ENCODE data around the gene COPS3. TPM values are rescaled to one million over a fixed set of nuclear protein-coding genes. Genes with fewer than 3 reads are reported as not detected.

The COPS3 gene
- polyA plus RNA-seq, 1 donor from 2014 or later, result 213 TPM

GRCh38 chr17:17254036-17254435 lies 27.0 kb downstream of the COPS3 start:
- H2AFZ ChIP-seq (ENCODE audit: low read depth, low read length), result no peak overlapping the region
- no peak overlapping the region for H3K4me3 ChIP-seq (ENCODE audit: low read length)
- no peaks in the 10 kb centered on the region for H3K9me3 ChIP-seq (ENCODE audit: low read length)
- H3F3A ChIP-seq (ENCODE audit: insufficient read depth, low read length, poor library complexity, severe bottlenecking), result no peaks in the 10 kb centered on the region
- H3K27ac ChIP-seq (ENCODE audit: low read length), result no peak overlapping the region
- no peak overlapping the region for H3K4me2 ChIP-seq (ENCODE audit: low read length)
- H3K36me3 ChIP-seq (ENCODE audit: insufficient read depth, low read length), result peaks cover 3% of the 10 kb centered on the region
- H3K79me2 ChIP-seq (replicated peaks; ENCODE audit: insufficient read depth, low read length), result no peaks in the 10 kb centered on the region
- H3K27me3 ChIP-seq (ENCODE audit: insufficient read depth, low read depth, low read length), result no peaks in the 10 kb centered on the region
- H3K9me2 ChIP-seq (ENCODE audit: insufficient read depth, low read length), result no peaks in the 10 kb centered on the region
- TF ChIP-seq RAD21 (conservative IDR thresholded peaks at IDR 0.05) (no peak), REST (IDR thresholded peaks at IDR 0.05; ENCODE audit: borderline replicate concordance) (no peak), EP300 (conservative IDR thresholded peaks at IDR 0.05; ENCODE audit: poor library complexity, severe bottlenecking) (no peak), EZH2 (IDR thresholded peaks at IDR 0.05; ENCODE audit: borderline replicate concordance, insufficient read depth, low read length, poor library complexity, severe bottlenecking) (no peak), SMC3 (conservative IDR thresholded peaks at IDR 0.05; ENCODE audit: poor library complexity) (no peak)
- no peak overlapping the region for H3K9ac ChIP-seq (ENCODE audit: low read length)
- no peaks in the 10 kb centered on the region for H4K20me1 ChIP-seq (ENCODE audit: insufficient read depth)

- Histone ChIP-seq H3K36me3 (ENCODE audit: insufficient read depth, low read length) (peaks cover 3% of the 10 kb centered on the region), H3K79me2 (replicated peaks; ENCODE audit: insufficient read depth, low read length) (no peaks in the 10 kb centered on the region), H3K27ac (ENCODE audit: low read length) (no peak overlapping the region), H3K9ac (ENCODE audit: low read length) (no peak overlapping the region), H4K20me1 (ENCODE audit: insufficient read depth) (no peaks in the 10 kb centered on the region), H3K4me2 (ENCODE audit: low read length) (no peak overlapping the region), H2AFZ (ENCODE audit: low read depth, low read length) (no peak overlapping the region), H3K4me3 (ENCODE audit: low read length) (no peak overlapping the region), H3K9me2 (ENCODE audit: insufficient read depth, low read length) (no peaks in the 10 kb centered on the region), H3K27me3 (ENCODE audit: insufficient read depth, low read depth, low read length) (no peaks in the 10 kb centered on the region), H3F3A (ENCODE audit: insufficient read depth, low read length, poor library complexity, severe bottlenecking) (no peaks in the 10 kb centered on the region), H3K9me3 (ENCODE audit: low read length) (no peaks in the 10 kb centered on the region)
- TF ChIP-seq RAD21 (conservative IDR thresholded peaks at IDR 0.05), result no peak
Measured at GRCh38 chr17:17253406-17253805, 27.6 kb downstream of the COPS3 start.

GRCh38 chr17:17252149-17252661 lies 28.8 kb downstream of the COPS3 start:
- no peak overlapping the region for H3K4me3 ChIP-seq (ENCODE audit: low read length)
- no peaks in the 10 kb centered on the region for H3F3A ChIP-seq (ENCODE audit: insufficient read depth, low read length, poor library complexity, severe bottlenecking)
- no peaks in the 10 kb centered on the region for H3K9me3 ChIP-seq (ENCODE audit: low read length)
- H4K20me1 ChIP-seq (ENCODE audit: insufficient read depth), result no peaks in the 10 kb centered on the region
- no peaks in the 10 kb centered on the region for H3K9me2 ChIP-seq (ENCODE audit: insufficient read depth, low read length)
- TF ChIP-seq EZH2 (IDR thresholded peaks at IDR 0.05; ENCODE audit: borderline replicate concordance, insufficient read depth, low read length, poor library complexity, severe bottlenecking), result no peak
- TF ChIP-seq MXI1 (conservative IDR thresholded peaks at IDR 0.05; ENCODE audit: poor library complexity, severe bottlenecking), result no peak
- no peak for TF ChIP-seq REST (IDR thresholded peaks at IDR 0.05; ENCODE audit: borderline replicate concordance)
- no peak for TF ChIP-seq RAD21 (conservative IDR thresholded peaks at IDR 0.05)
- TF ChIP-seq POLR2AphosphoS5 (IDR thresholded peaks at IDR 0.05), result no peak
- no peak for TF ChIP-seq SMC3 (conservative IDR thresholded peaks at IDR 0.05; ENCODE audit: poor library complexity)
- TF ChIP-seq TAF1 (IDR thresholded peaks at IDR 0.05; ENCODE audit: low read depth), result no peak
- TF ChIP-seq CTCF (IDR thresholded peaks at IDR 0.05; ENCODE audit: poor library complexity, severe bottlenecking), result no peak
- no peak for TF ChIP-seq EP300 (conservative IDR thresholded peaks at IDR 0.05; ENCODE audit: poor library complexity, severe bottlenecking)
- peaks cover 3% of the 10 kb centered on the region for H3K36me3 ChIP-seq (ENCODE audit: insufficient read depth, low read length)
- no peaks in the 10 kb centered on the region for H3K79me2 ChIP-seq (replicated peaks; ENCODE audit: insufficient read depth, low read length)
- H2AFZ ChIP-seq (ENCODE audit: low read depth, low read length), result no peak overlapping the region
- H3K27me3 ChIP-seq (ENCODE audit: insufficient read depth, low read depth, low read length), result no peaks in the 10 kb centered on the region
- no peak overlapping the region for H3K4me2 ChIP-seq (ENCODE audit: low read length)
- H3K27ac ChIP-seq (ENCODE audit: low read length), result no peak overlapping the region
- H3K9ac ChIP-seq (ENCODE audit: low read length), result no peak overlapping the region
